PC-9 (cell line): Measurements from ENCODE around the gene HLA-DRB5.

Source experiments
- EZH2 ChIP-seq: fragments of 200-600 bp; sonication (generic); IDR thresholded peaks from 2 replicates; pipeline ENCODE4 v1.8.0; 2017; ENCODE audit warnings: antibody characterized with exemption, low read depth
- TF ChIP-seq, protein P1 (sequence below): fragments of 200-600 bp; sonication (generic); conservative IDR thresholded peaks from 2 replicates; pipeline ENCODE4 v1.6.1; 2017; ENCODE audit warnings: mixed run types, antibody characterized with exemption, mild to moderate bottlenecking, moderate library complexity

- TF ChIP-seq, protein P1, sequence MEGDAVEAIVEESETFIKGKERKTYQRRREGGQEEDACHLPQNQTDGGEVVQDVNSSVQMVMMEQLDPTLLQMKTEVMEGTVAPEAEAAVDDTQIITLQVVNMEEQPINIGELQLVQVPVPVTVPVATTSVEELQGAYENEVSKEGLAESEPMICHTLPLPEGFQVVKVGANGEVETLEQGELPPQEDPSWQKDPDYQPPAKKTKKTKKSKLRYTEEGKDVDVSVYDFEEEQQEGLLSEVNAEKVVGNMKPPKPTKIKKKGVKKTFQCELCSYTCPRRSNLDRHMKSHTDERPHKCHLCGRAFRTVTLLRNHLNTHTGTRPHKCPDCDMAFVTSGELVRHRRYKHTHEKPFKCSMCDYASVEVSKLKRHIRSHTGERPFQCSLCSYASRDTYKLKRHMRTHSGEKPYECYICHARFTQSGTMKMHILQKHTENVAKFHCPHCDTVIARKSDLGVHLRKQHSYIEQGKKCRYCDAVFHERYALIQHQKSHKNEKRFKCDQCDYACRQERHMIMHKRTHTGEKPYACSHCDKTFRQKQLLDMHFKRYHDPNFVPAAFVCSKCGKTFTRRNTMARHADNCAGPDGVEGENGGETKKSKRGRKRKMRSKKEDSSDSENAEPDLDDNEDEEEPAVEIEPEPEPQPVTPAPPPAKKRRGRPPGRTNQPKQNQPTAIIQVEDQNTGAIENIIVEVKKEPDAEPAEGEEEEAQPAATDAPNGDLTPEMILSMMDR = no peak
- no peak for TF ChIP-seq EZH2
These were observed 21.3 kb upstream of the HLA-DRB5 start for GRCh38 chr6:32551410-32551809.
